Endometrial microvascular endothelial cells (primary cell): ENCODE data around the gene PLXNB2. TPM values are rescaled to one million over a fixed set of nuclear protein-coding genes. Genes with fewer than 3 reads are reported as not detected.

Experiments
- in situ Hi-C: cut with HindIII; loops from 2 replicates; pipeline ENCODE4 v1.10.0; 2017; ENCODE audit warnings: low sequenced_read_pairs, low pct_unique_long_range_greater_than_20kb; ENCODE audit errors: inconsistent ontology term
- total RNA-seq: library from RNA; depleted of rRNA; stranded (reverse); fragments of >200 nt; gene quantifications from one replicate; pipeline ENCODE4 v1.2.3, GENCODE V29; 2015; ENCODE audit errors: inconsistent ontology term

PLXNB2 gene
- total RNA-seq, 1 donor from 2014 or later, result 37.7 TPM

- in situ Hi-C loops, result no loop called here
Observed at GRCh38 chr22:50314081-50314454, 6.6 kb upstream of the PLXNB2 start.

GRCh38 chr22:50313600-50313999, 6.2 kb upstream of the PLXNB2 start:
- in situ Hi-C loops, result no loop called here

GRCh38 chr22:50313021-50313420, 5.6 kb upstream of the PLXNB2 start:
- in situ Hi-C loops, result no loop called here

- in situ Hi-C loops, result no loop called here
Observed at GRCh38 chr22:50312371-50312770, 4.9 kb upstream of the PLXNB2 start.

- in situ Hi-C loops, result no loop called here
Observed at GRCh38 chr22:50311606-50312351, 4.3 kb upstream of the PLXNB2 start.

GRCh38 chr22:50310949-50311444, 3.6 kb upstream of the PLXNB2 start:
- in situ Hi-C loops, result no loop called here

GRCh38 chr22:50310031-50310722, 2.7 kb upstream of the PLXNB2 start:
- in situ Hi-C loops, result no loop called here

GRCh38 chr22:50309601-50309991, 2.1 kb upstream of the PLXNB2 start:
- in situ Hi-C loops, result no loop called here

- in situ Hi-C loops, result no loop called here
Observed at GRCh38 chr22:50308986-50309600, 1.6 kb upstream of the PLXNB2 start.

- in situ Hi-C loops, result no loop called here
Observed at GRCh38 chr22:50308597-50308935, 1.1 kb upstream of the PLXNB2 start.

- in situ Hi-C loops, result no loop called here
Observed at GRCh38 chr22:50307890-50308596, 597 bp upstream of the PLXNB2 start.

GRCh38 chr22:50305923-50306566, 1.4 kb downstream of the PLXNB2 start:
- in situ Hi-C loops, result no loop called here

- in situ Hi-C loops, result no loop called here
Observed at GRCh38 chr22:50305393-50305922, 2.0 kb downstream of the PLXNB2 start.

- in situ Hi-C loops, result no loop called here
Observed at GRCh38 chr22:50304528-50305392, 2.7 kb downstream of the PLXNB2 start.

- in situ Hi-C loops, result no loop called here
Observed at GRCh38 chr22:50303848-50304527, 3.5 kb downstream of the PLXNB2 start.

GRCh38 chr22:50303515-50303847, 4.0 kb downstream of the PLXNB2 start:
- in situ Hi-C loops, result no loop called here

- in situ Hi-C loops, result no loop called here
Observed at GRCh38 chr22:50302564-50302963, 4.9 kb downstream of the PLXNB2 start.
